Caco-2 (cell line): ENCODE results near the gene ATP1A2. TPM values are rescaled to one million over a fixed set of nuclear protein-coding genes. Genes with fewer than 3 reads are reported as not detected.

Source experiments
- BruUV-seq: library from RNA; stranded (reverse); fragments of 400-500 nt; replicated peaks from 2 replicates; lab custom pipeline; 2021; lab: Mats Ljungman, UMichigan
- CTCF ChIA-PET: fragments of 300-600 bp; sonication (Branson Sonifier 250); formaldehyde crosslinking; loops from one replicate; lab custom pipeline; 2022; ENCODE audit warnings: antibody characterized with exemption; lab: Charles Lee
- POLR2A ChIA-PET: fragments of 300-600 bp; sonication (Branson Sonifier 250); formaldehyde crosslinking; loops from one replicate; lab custom pipeline; 2022; ENCODE audit warnings: antibody characterized with exemption; lab: Charles Lee
- DNase-seq, 2 experiments: peaks; one replicate each; pipeline versions ENCODE4 v3.0.0 to v3.0.0-alpha.2; 2020 to 2022
- H3K27me3 ChIP-seq: replicated peaks from 2 replicates; pipeline ENCODE4 v1.6.0; 2011; ENCODE audit warnings: low read length; ENCODE audit not compliant: control insufficient read depth, insufficient read depth
- H3K36me3 ChIP-seq: 2 replicates; pipeline ENCODE4 v1.5.1; 2011; ENCODE audit warnings: low read length; ENCODE audit not compliant: control insufficient read depth, insufficient read depth
- H3K4me1 ChIP-seq: fragments of 250-450 bp; sonication (Bioruptor Pico); 2 replicates; pipeline ENCODE4 v1.5.1; 2020; ENCODE audit warnings: mild to moderate bottlenecking
- H3K4me3 ChIP-seq: 2 replicates; pipeline ENCODE4 v1.5.1; 2011; ENCODE audit warnings: low read depth, mild to moderate bottlenecking, control low read depth, low read length
- H3K9me3 ChIP-seq: fragments of 250-450 bp; sonication (Bioruptor Pico); 2 replicates; pipeline ENCODE4 v1.5.1; 2020; ENCODE audit warnings: mild to moderate bottlenecking, moderate library complexity
- H3K27ac Mint-ChIP-seq: one replicate; pipeline ENCODE4 v1.8.0; 2022; ENCODE audit warnings: mixed read lengths; ENCODE audit not compliant: unreplicated experiment
- H3K27me3 Mint-ChIP-seq: one replicate; pipeline ENCODE4 v1.8.0; 2022; ENCODE audit warnings: mixed read lengths; ENCODE audit not compliant: insufficient read depth, unreplicated experiment
- H3K36me3 Mint-ChIP-seq: one replicate; pipeline ENCODE4 v1.8.0; 2022; ENCODE audit warnings: mild to moderate bottlenecking, mixed read lengths; ENCODE audit not compliant: insufficient read depth, unreplicated experiment
- H3K4me1 Mint-ChIP-seq: one replicate; pipeline ENCODE4 v1.8.0; 2022; ENCODE audit warnings: low read depth, mixed read lengths; ENCODE audit not compliant: unreplicated experiment
- H3K4me3 Mint-ChIP-seq: one replicate; pipeline ENCODE4 v1.8.0; 2022; ENCODE audit warnings: mild to moderate bottlenecking, moderate library complexity, mixed read lengths; ENCODE audit not compliant: unreplicated experiment
- H3K9me3 Mint-ChIP-seq: one replicate; pipeline ENCODE4 v1.8.0; 2022; ENCODE audit warnings: mixed read lengths; ENCODE audit not compliant: unreplicated experiment
- CTCF ChIP-seq, 2 experiments: fragments of 200-600 bp in 1 of 2; IDR thresholded peaks; 1 replicate in 1 of 2; 2 replicates in 1 of 2; pipeline versions ENCODE4 v1.5.1 to v1.8.0; 2011 to 2022; ENCODE audit warnings: antibody characterized with exemption in 1 of 2, control low read depth in 1 of 2, inconsistent platforms in 1 of 2, low read depth in 1 of 2, low read length in 1 of 2, mild to moderate bottlenecking in 1 of 2, moderate library complexity in 1 of 2; ENCODE audit not compliant: insufficient read depth in 1 of 2, severe bottlenecking in 1 of 2, unreplicated experiment in 1 of 2
- intact Hi-C: fragments of 100-400 bp; cut with micrococcal nuclease; formaldehyde crosslinking; loops from one replicate; pipeline ENCODE4 v1.10.0; 2022; ENCODE audit not compliant: unreplicated experiment
- total RNA-seq: library from RNA; stranded (reverse); gene quantifications from 2 replicates; pipeline ENCODE4 v1.2.3, GENCODE V29; 2022

ATP1A2 gene
- total RNA-seq, 1 experiment from 2014 or later: 0.36 TPM

- peaks cover 11% of the 10 kb centered on the region for H3K36me3 Mint-ChIP-seq
- peak overlapping the region; percentile 38 for H3K4me3 ChIP-seq
- no peaks in the 10 kb centered on the region for H3K27me3 Mint-ChIP-seq
- H3K4me1 ChIP-seq: peaks cover 30% of the 10 kb centered on the region
- ChIA-PET POLR2A (no interaction called here), CTCF (interaction anchor here (0.6 to 2.3 kb wide), 8 partner anchors 13 to 192 kb away, joined by 3 to 13 read pairs (median 12); no protein-coding TSS in a partner anchor)
- peaks cover 26% of the 10 kb centered on the region for H3K4me1 Mint-ChIP-seq
- H3K36me3 ChIP-seq: no peaks in the 10 kb centered on the region; the same call in 1 of the 2 replicates
- intact Hi-C loops: loop anchor here (1.0 kb wide), 1 partner anchor 14 kb away; no protein-coding TSS in a partner anchor
- peak; percentile 96 to 98 for DNase-seq
- H3K4me3 Mint-ChIP-seq: peak overlapping the region; percentile 86
- no peaks in the 10 kb centered on the region for H3K9me3 ChIP-seq
- no peaks in the 10 kb centered on the region for H3K27me3 ChIP-seq
- no TSS peak for BruUV-seq
- TF ChIP-seq CTCF (IDR thresholded peaks at IDR 0.05; ENCODE audit: insufficient read depth in 1 of 2, low read depth in 1 of 2, low read length in 1 of 2, severe bottlenecking in 1 of 2, unreplicated experiment in 1 of 2): no peak
- no peaks in the 10 kb centered on the region for H3K9me3 Mint-ChIP-seq
- peak overlapping the region; percentile 11 for H3K27ac Mint-ChIP-seq
Measured at GRCh38 chr1:160098852-160099561, 16.6 kb upstream of the ATP1A2 start.

- H3K36me3 Mint-ChIP-seq: peaks cover 11% of the 10 kb centered on the region
- H3K36me3 ChIP-seq: no peaks in the 10 kb centered on the region; the same call in 1 of the 2 replicates
- H3K27me3 Mint-ChIP-seq: no peaks in the 10 kb centered on the region
- H3K4me1 Mint-ChIP-seq: peaks cover 26% of the 10 kb centered on the region
- peaks cover 30% of the 10 kb centered on the region for H3K4me1 ChIP-seq
- no TSS peak for BruUV-seq
- peak overlapping the region; percentile 86 for H3K4me3 Mint-ChIP-seq
- POLR2A ChIA-PET: interaction anchor here (1.6 kb wide), 1 partner anchor 120 kb away, joined by 7 read pairs; no protein-coding TSS in a partner anchor
- no peaks in the 10 kb centered on the region for H3K9me3 Mint-ChIP-seq
- TF ChIP-seq CTCF (IDR thresholded peaks at IDR 0.05; ENCODE audit: insufficient read depth in 1 of 2, low read depth in 1 of 2, low read length in 1 of 2, severe bottlenecking in 1 of 2, unreplicated experiment in 1 of 2): no peak
- CTCF ChIA-PET: interaction anchor here (2.1 to 4.3 kb wide), 7 partner anchors 14 to 277 kb away, joined by 13 to 33 read pairs (median 13); no protein-coding TSS in a partner anchor
- H3K9me3 ChIP-seq: no peaks in the 10 kb centered on the region
- no peak overlapping the region for H3K27ac Mint-ChIP-seq
- no peak overlapping the region; the same call in 1 of the 2 replicates for H3K4me3 ChIP-seq
- no peak for DNase-seq
- intact Hi-C loops: loop anchor here (2.0 kb wide), 2 partner anchors 25 to 317 kb away; no protein-coding TSS in a partner anchor
- H3K27me3 ChIP-seq: no peaks in the 10 kb centered on the region
Measured at GRCh38 chr1:160099716-160100375, 15.7 kb upstream of the ATP1A2 start.
